NCI-H2171 treated with DMSO at 0.1 percent for 48 hours (cell line): ENCODE measurements around the gene DROSHA.
"Not testable (repeated sequence)": the region's sequence is repeated elsewhere in the genome, so short reads cannot be mapped to it uniquely, and the experiment has no call there.

Source experiments
- DNase-seq: peaks from one replicate; lab custom pipeline; 2025; lab: John Stamatoyannopoulos, UW

The DROSHA gene

GRCh38 chr5:31531888-31532547 lies at the start of gene DROSHA, which contains the start of gene C5orf22:
DROSHA (minus strand) TSS chr5:31532093; CDS start chr5:31529059, 3,034 bp downstream.
C5orf22 (plus strand) TSS chr5:31532301; CDS start chr5:31532393, 92 bp downstream.
- DNase-seq: peak; percentile 98

GRCh38 chr5:31579558-31579957 lies 47.7 kb upstream of the DROSHA start:
- no peak for DNase-seq

GRCh38 chr5:31577438-31577837 lies 45.5 kb upstream of the DROSHA start:
- DNase-seq: no peak

GRCh38 chr5:31574772-31575171 lies 42.9 kb upstream of the DROSHA start:
- no peak for DNase-seq

- DNase-seq: no peak
Measured at GRCh38 chr5:31573494-31574142, 41.7 kb upstream of the DROSHA start.

- DNase-seq: no peak
Measured at GRCh38 chr5:31569068-31569467, 37.2 kb upstream of the DROSHA start.

- no peak for DNase-seq
Measured at GRCh38 chr5:31568302-31568835, 36.5 kb upstream of the DROSHA start.

- not testable (repeated sequence) for DNase-seq
Measured at GRCh38 chr5:31566362-31566761, 34.5 kb upstream of the DROSHA start.

GRCh38 chr5:31563216-31563615 lies 31.3 kb upstream of the DROSHA start:
- DNase-seq: no peak

- no peak for DNase-seq
Measured at GRCh38 chr5:31561946-31562345, 30.1 kb upstream of the DROSHA start.

GRCh38 chr5:31559942-31560341 lies 28.0 kb upstream of the DROSHA start:
- DNase-seq: no peak

- DNase-seq: no peak
Measured at GRCh38 chr5:31556461-31556860, 24.6 kb upstream of the DROSHA start.

GRCh38 chr5:31554552-31554951 lies 22.7 kb upstream of the DROSHA start:
- DNase-seq: no peak

GRCh38 chr5:31553863-31554262 lies 22.0 kb upstream of the DROSHA start:
- no peak for DNase-seq

- no peak for DNase-seq
Measured at GRCh38 chr5:31551878-31552277, 20.0 kb upstream of the DROSHA start.

- not testable (repeated sequence) for DNase-seq
Measured at GRCh38 chr5:31549114-31549513, 17.2 kb upstream of the DROSHA start.

- no peak for DNase-seq
Measured at GRCh38 chr5:31537851-31538250, 6.0 kb upstream of the DROSHA start.

- DNase-seq: no peak
Measured at GRCh38 chr5:31537349-31537748, 5.5 kb upstream of the DROSHA start.

GRCh38 chr5:31536873-31537272 lies 5.0 kb upstream of the DROSHA start:
- DNase-seq: no peak

GRCh38 chr5:31534527-31535046 lies 2.7 kb upstream of the DROSHA start:
- DNase-seq: no peak

GRCh38 chr5:31531543-31531887 lies 378 bp downstream of the DROSHA start:
- DNase-seq: peak; percentile 55

GRCh38 chr5:31530541-31531265 lies 1.2 kb downstream of the DROSHA start:
- no peak for DNase-seq

- no peak for DNase-seq
Measured at GRCh38 chr5:31523041-31523440, 8.9 kb downstream of the DROSHA start.
